Activated CD8-positive, alpha-beta memory T cell treated with anti-CD3 and anti-CD28 coated beads for 24 hours (primary cell): ENCODE results near the gene SPATC1L.

Source experiments
- DNase-seq: peaks from one replicate; pipeline ENCODE4 v3.0.0-alpha.2; 2020

Gene SPATC1L

GRCh38 chr21:46118316-46119143 lies 65.7 kb downstream of the SPATC1L start:
- no peak for DNase-seq

GRCh38 chr21:46117586-46118315 lies 66.5 kb downstream of the SPATC1L start:
- DNase-seq, result no peak

- no peak for DNase-seq
Measured at GRCh38 chr21:46116776-46117585, 67.3 kb downstream of the SPATC1L start.

GRCh38 chr21:46116189-46116775 lies 68.0 kb downstream of the SPATC1L start:
- DNase-seq, result no peak

GRCh38 chr21:46115441-46116188 lies 68.6 kb downstream of the SPATC1L start:
- DNase-seq, result no peak

GRCh38 chr21:46114963-46115362 lies 69.3 kb downstream of the SPATC1L start:
- no peak for DNase-seq

GRCh38 chr21:46113497-46114176 lies 70.6 kb downstream of the SPATC1L start:
- peak; percentile 44 for DNase-seq

GRCh38 chr21:46112725-46113215 lies 71.5 kb downstream of the SPATC1L start:
- peak; percentile 44 for DNase-seq

- peak; percentile 45 for DNase-seq
Measured at GRCh38 chr21:46111857-46112724, 72.2 kb downstream of the SPATC1L start.

GRCh38 chr21:46111193-46111571 lies 73.1 kb downstream of the SPATC1L start:
- peak; percentile 47 for DNase-seq
